H1 (cell line): Measurements from ENCODE around the gene UBE2I. TPM values are rescaled to one million over a fixed set of nuclear protein-coding genes. Genes with fewer than 3 reads are reported as not detected.

ENCODE experiments used
- CTCF ChIA-PET: fragments of 300-600 bp; sonication (Branson Sonifier 250); formaldehyde crosslinking; loops from one replicate; lab custom pipeline; 2021; ENCODE audit not compliant: partially characterized antibody; lab: Charles Lee
- POLR2A ChIA-PET: fragments of 300-600 bp; sonication (Branson Sonifier 250); formaldehyde crosslinking; loops from one replicate; lab custom pipeline; 2021; ENCODE audit warnings: inconsistent platforms; ENCODE audit not compliant: partially characterized antibody; lab: Charles Lee
- DNase-seq, 2 experiments: peaks; one replicate each; pipeline versions ENCODE4 v3.0.0 to v3.0.0-alpha.2; 2010 to 2022; ENCODE audit warnings: low spot score in 2 of 2, low read depth in 1 of 2, mixed read lengths in 1 of 2
- FAIRE-seq: peaks from 2 replicates; lab custom pipeline; 2011; peaks lifted over from hg19 to GRCh38; lab: Jason Lieb, UNC
- H2AFZ ChIP-seq: 2 replicates; pipeline ENCODE4 v1.8.1; 2012; ENCODE audit warnings: low read length, inconsistent platforms
- H2AK5ac ChIP-seq: 2 replicates; pipeline ENCODE4 v1.6.1; 2013; ENCODE audit warnings: low read depth, low read length
- H2BK120ac ChIP-seq: replicated peaks from 2 replicates; pipeline ENCODE3; 2013; ENCODE audit warnings: low read depth, low read length, inconsistent platforms
- H2BK12ac ChIP-seq: 2 replicates; pipeline ENCODE4 v1.6.1; 2013; ENCODE audit warnings: low read depth, low read length
- H2BK15ac ChIP-seq: 2 replicates; pipeline ENCODE4 v1.6.1; 2013; ENCODE audit warnings: low read length
- H2BK20ac ChIP-seq: 2 replicates; pipeline ENCODE4 v1.6.1; 2013; ENCODE audit warnings: low read length
- H2BK5ac ChIP-seq: 2 replicates; pipeline ENCODE4 v1.6.1; 2013; ENCODE audit warnings: low read depth, low read length
- H3K14ac ChIP-seq: 2 replicates; pipeline ENCODE4 v1.6.1; 2013; ENCODE audit warnings: inconsistent platforms; ENCODE audit not compliant: insufficient read length
- H3K18ac ChIP-seq: 2 replicates; pipeline ENCODE4 v1.6.1; 2013; ENCODE audit warnings: low read length; ENCODE audit errors: extremely low read depth
- H3K23ac ChIP-seq: 2 replicates; pipeline ENCODE4 v1.6.1; 2013; ENCODE audit warnings: inconsistent platforms; ENCODE audit not compliant: insufficient read length
- H3K23me2 ChIP-seq: 2 replicates; pipeline ENCODE4 v1.6.1; 2013; ENCODE audit warnings: low read depth, low read length
- H3K27ac ChIP-seq: 2 replicates; pipeline ENCODE4 v1.6.1; 2011; ENCODE audit warnings: low read depth, low read length, inconsistent platforms
- H3K27me3 ChIP-seq, 4 experiments: replicated peaks in 1 of 4; 1 replicate in 1 of 4; 2 replicates in 3 of 4; pipeline versions ENCODE4 v1.6.1 to v1.8.1; 2011 to 2013; ENCODE audit warnings: low read length in 3 of 4, mild to moderate bottlenecking in 3 of 4, inconsistent platforms in 2 of 4, mixed read lengths in 2 of 4, moderate library complexity in 1 of 4; ENCODE audit not compliant: control insufficient read depth in 3 of 4, insufficient read depth in 3 of 4; ENCODE audit errors: extremely low read depth in 1 of 4
- H3K36me3 ChIP-seq, 4 experiments: 2 replicates each; pipeline versions ENCODE4 v1.6.1 to v1.8.1; 2011 to 2013; ENCODE audit warnings: mild to moderate bottlenecking in 4 of 4, low read length in 3 of 4, moderate library complexity in 2 of 4, control low read depth in 1 of 4, inconsistent platforms in 1 of 4; ENCODE audit not compliant: insufficient read depth in 4 of 4, control insufficient read depth in 2 of 4
- H3K4ac ChIP-seq: replicated peaks from 2 replicates; pipeline ENCODE3; 2013; ENCODE audit warnings: low read length, low read depth, mixed read lengths, inconsistent platforms; ENCODE audit not compliant: insufficient read length
- H3K4me1 ChIP-seq, 4 experiments: replicated peaks in 1 of 4; 1 replicate in 1 of 4; 2 replicates in 3 of 4; pipeline versions ENCODE4 v1.6.1 to v1.8.1; 2011 to 2013; ENCODE audit warnings: low read length in 3 of 4, inconsistent platforms in 2 of 4, mixed read lengths in 1 of 4; ENCODE audit not compliant: insufficient read depth in 4 of 4, control insufficient read depth in 3 of 4
- H3K4me2 ChIP-seq, 2 experiments: 2 replicates each; pipeline versions ENCODE4 v1.6.1 to v1.8.1; 2011 to 2013; ENCODE audit warnings: low read depth in 2 of 2, low read length in 2 of 2, control low read depth in 1 of 2, inconsistent platforms in 1 of 2, mild to moderate bottlenecking in 1 of 2; ENCODE audit not compliant: insufficient read depth in 1 of 2
- H3K4me3 ChIP-seq, 4 experiments: fragments of 200-600, 300-600 bp in 1 of 4; sonication (generic), shearing (Covaris generic), sonication (Bioruptor Twin) in 1 of 4; 2 replicates each; pipeline versions ENCODE4 v1.5.1 to v1.8.1; 2011 to 2016; ENCODE audit warnings: low read length in 4 of 4, low read depth in 3 of 4, control low read depth in 2 of 4, inconsistent platforms in 2 of 4, mild to moderate bottlenecking in 2 of 4, mixed read lengths in 1 of 4, moderate library complexity in 1 of 4; ENCODE audit not compliant: insufficient read depth in 2 of 4; ENCODE audit errors: extremely low read depth in 1 of 4
- H3K56ac ChIP-seq: replicated peaks from 2 replicates; pipeline ENCODE3; 2013; ENCODE audit warnings: low read depth, mild to moderate bottlenecking, mixed read lengths, low read length, inconsistent platforms; ENCODE audit not compliant: insufficient read length
- H3K79me1 ChIP-seq: 2 replicates; pipeline ENCODE4 v1.6.1; 2013; ENCODE audit warnings: low read depth, low read length, control low read depth
- H3K79me2 ChIP-seq, 2 experiments: 2 replicates each; pipeline versions ENCODE4 v1.6.1 to v1.8.1; 2012 to 2013; ENCODE audit warnings: low read length in 2 of 2, mild to moderate bottlenecking in 2 of 2, inconsistent platforms in 1 of 2; ENCODE audit not compliant: insufficient read depth in 2 of 2, control insufficient read depth in 1 of 2
- H3K9ac ChIP-seq, 4 experiments: replicated peaks in 1 of 4; 1 replicate in 1 of 4; 2 replicates in 3 of 4; pipeline versions ENCODE4 v1.6.1 to v1.8.1; 2011 to 2013; ENCODE audit warnings: low read depth in 3 of 4, low read length in 3 of 4, control low read depth in 2 of 4, mild to moderate bottlenecking in 2 of 4, moderate library complexity in 2 of 4, inconsistent platforms in 1 of 4; ENCODE audit errors: extremely low read depth in 1 of 4
- H3K9me3 ChIP-seq, 2 experiments: 2 replicates each; pipeline versions ENCODE4 v1.6.1 to v1.8.1; 2012 to 2013; ENCODE audit warnings: mild to moderate bottlenecking in 2 of 2, moderate library complexity in 2 of 2, control low read depth in 1 of 2, inconsistent platforms in 1 of 2, low read depth in 1 of 2, low read length in 1 of 2, mixed read lengths in 1 of 2; ENCODE audit not compliant: insufficient read depth in 2 of 2
- H4K20me1 ChIP-seq, 2 experiments: replicated peaks in 1 of 2; 2 replicates each; pipeline versions ENCODE3 to v1.8.1; 2011 to 2013; ENCODE audit warnings: inconsistent platforms in 2 of 2, low read length in 2 of 2, mild to moderate bottlenecking in 1 of 2; ENCODE audit not compliant: insufficient read depth in 2 of 2, control insufficient read depth in 1 of 2
- H4K5ac ChIP-seq: 2 replicates; pipeline ENCODE4 v1.6.1; 2013; ENCODE audit warnings: low read length, low read depth, mixed read lengths, inconsistent platforms; ENCODE audit not compliant: insufficient read length
- H4K8ac ChIP-seq: 2 replicates; pipeline ENCODE4 v1.8.0; 2013; ENCODE audit warnings: mild to moderate bottlenecking, moderate library complexity, low read length, inconsistent platforms; ENCODE audit not compliant: insufficient read depth; ENCODE audit errors: extremely low read depth
- H4K91ac ChIP-seq: replicated peaks from 2 replicates; pipeline ENCODE3; 2013; ENCODE audit warnings: low read length, mixed read lengths, inconsistent platforms; ENCODE audit not compliant: insufficient read length
- BRCA1 ChIP-seq: IDR thresholded peaks from 2 replicates; pipeline ENCODE4 v1.6.1; 2012; ENCODE audit warnings: low read depth, low read length, improper control_type of control experiment
- CBX5 ChIP-seq: fragments of 300-800, 300-1000 bp; sonication (generic); IDR thresholded peaks from 2 replicates; pipeline ENCODE4 v1.7.1; 2016; ENCODE audit warnings: antibody characterized with exemption, low read length, low read depth
- CEBPB ChIP-seq: IDR thresholded peaks from 2 replicates; pipeline ENCODE4 v1.6.1; 2012; ENCODE audit warnings: low read depth, low read length
- EGR1 ChIP-seq: IDR thresholded peaks from 2 replicates; pipeline ENCODE4 v1.6.1; 2011; ENCODE audit warnings: low read depth, low read length, borderline replicate concordance
- FOSL1 ChIP-seq: IDR thresholded peaks from 2 replicates; pipeline ENCODE4 v1.6.1; 2011; ENCODE audit warnings: mild to moderate bottlenecking, low read depth, low read length, moderate library complexity; ENCODE audit not compliant: insufficient read depth
- JUN ChIP-seq: IDR thresholded peaks from 2 replicates; pipeline ENCODE4 v1.6.1; 2011; ENCODE audit warnings: low read depth, mild to moderate bottlenecking, improper control_type of control experiment, low read length
- KDM5A ChIP-seq: fragments of 200-600 bp; IDR thresholded peaks from 2 replicates; pipeline ENCODE4 v1.7.1; 2012; ENCODE audit warnings: mild to moderate bottlenecking, low read length, inconsistent platforms, mixed read lengths
- RBBP5 ChIP-seq: IDR thresholded peaks from 2 replicates; pipeline ENCODE4 v1.7.1; 2012; ENCODE audit warnings: low read depth, mild to moderate bottlenecking, inconsistent platforms, low read length, moderate library complexity, borderline replicate concordance
- RXRA ChIP-seq: IDR thresholded peaks from 2 replicates; pipeline ENCODE4 v1.6.1; 2011; ENCODE audit warnings: low read depth, mild to moderate bottlenecking, low read length, moderate library complexity; ENCODE audit not compliant: insufficient read depth
- SP1 ChIP-seq: IDR thresholded peaks from 2 replicates; pipeline ENCODE4 v1.6.1; 2011; ENCODE audit warnings: low read depth, low read length
- TBP ChIP-seq: IDR thresholded peaks from 2 replicates; pipeline ENCODE4 v1.6.1; 2011; ENCODE audit warnings: low read depth, low read length, improper control_type of control experiment
- ZNF274 ChIP-seq: IDR thresholded peaks from 2 replicates; pipeline ENCODE4 v1.7.0; 2012; ENCODE audit warnings: low read length, borderline replicate concordance; ENCODE audit errors: extremely low read depth
- WGBS, 2 experiments: shearing (Covaris generic) in 1 of 2; methylation state at CpG; one replicate each; pipeline versions ENCODE4 v1.1.6 to v1.1.7; 2013 to 2015; ENCODE audit warnings: low lambda C conversion rate in 2 of 2, mixed read lengths in 2 of 2, inconsistent platforms in 1 of 2, low coverage in 1 of 2, missing lambda C conversion rate in 1 of 2; ENCODE audit not compliant: insufficient replicate concordance in 2 of 2, insufficient coverage in 1 of 2, insufficient read length in 1 of 2; ENCODE audit errors: extremely low coverage in 1 of 2, missing lambda C conversion rate in 1 of 2; 5-methylcytosine and 5-hydroxymethylcytosine counted together
- polyA plus RNA-seq, 7 experiments: library from polyadenylated mRNA; depleted of rRNA in 3 of 7; stranded (reverse) in 5 of 7; unstranded in 2 of 7; fragments of >200 nt in 5 of 7; fragments of 200-250 nt in 2 of 7; gene quantifications; 1 replicate in 5 of 7; 2 replicates in 1 of 7; 4 replicates in 1 of 7; pipeline versions ENCODE4 v1.2.1 to v1.2.3, GENCODE V29; 2011 to 2013; ENCODE audit warnings: missing spikeins in 2 of 7, mixed read lengths in 2 of 7
- total RNA-seq: library from RNA; stranded (reverse); fragmentation: NEBNext Ultra II Directional; extraction: Animal tissue kit (Norgen Biotek cat#: 25700); gene quantifications from 2 replicates; pipeline ENCODE4 v1.2.1, GENCODE V29; 2021

The UBE2I gene
- total and polyA plus RNA-seq, 2 of the 8 experiments (the other 6 are each of a cell fraction or from before 2014, with no cell fraction given) = 148 to 268 TPM

- DNase-seq (no peak), FAIRE-seq (no peak)
- Histone ChIP-seq H3K23ac (no peak overlapping the region), H3K9me3 (no peaks in the 10 kb centered on the region), H2AFZ (no peak overlapping the region), H3K18ac (no peak overlapping the region), H2BK120ac (no peak overlapping the region), H2BK12ac (no peak overlapping the region), H3K9ac (no peak overlapping the region), H3K4me2 (no peak overlapping the region), H3K79me2 (no peaks in the 10 kb centered on the region), H2BK20ac (no peak overlapping the region), H4K20me1 (no peaks in the 10 kb centered on the region), H3K23me2 (no peaks in the 10 kb centered on the region), H3K27ac (no peak overlapping the region), H3K4me3 (no peak overlapping the region), H4K91ac (no peak overlapping the region), H3K79me1 (no peaks in the 10 kb centered on the region), H3K56ac (no peak overlapping the region), H3K4ac (no peak overlapping the region), H3K14ac (no peak overlapping the region), H2BK15ac (no peak overlapping the region), H2BK5ac (no peak overlapping the region; the same call in 1 of the 2 replicates), H2AK5ac (no peak overlapping the region), H4K5ac (no peak overlapping the region), H4K8ac (no peak overlapping the region; the same call in 1 of the 2 replicates), H3K27me3 (peaks cover 3 to 5% (median 5%) of the 10 kb centered on the region in 4 experiments; a peak in 3 of 7 replicates), H3K4me1 (peaks cover 0 to 18% (median 10%) of the 10 kb centered on the region in 4 experiments; a peak in 6 of 7 replicates), H3K36me3 (no peaks in the 10 kb centered on the region)
- POLR2A ChIA-PET = interaction anchor here (1.3 kb wide), 1 partner anchor 9 kb away, joined by 4 read pairs; no protein-coding TSS in a partner anchor
- WGBS, 2 experiments = 87% methylated on average over 14 of the region's 17 CpGs; no CpG with 5 or more reads in 1 of the 2 experiments
- CTCF ChIA-PET = interaction anchor here (0.7 to 1.8 kb wide), 4 partner anchors 16 to 29 kb away, joined by 3 to 11 read pairs (median 4); no protein-coding TSS in a partner anchor
- TF ChIP-seq FOSL1 = no peak
- TF ChIP-seq KDM5A = no peak
- TF ChIP-seq CEBPB = no peak
- no peak for TF ChIP-seq SP1
- no peak for TF ChIP-seq TBP
- no peak for TF ChIP-seq EGR1
- no peak for TF ChIP-seq RBBP5
- TF ChIP-seq JUN = no peak
- no peak for TF ChIP-seq CBX5
- no peak for TF ChIP-seq ZNF274
- TF ChIP-seq BRCA1 = no peak
- TF ChIP-seq RXRA = no peak
These were observed 26.1 kb upstream of the UBE2I start for GRCh38 chr16:1283296-1283695.
